HepG2 (cell line): Measurements from ENCODE around the gene TFPI. TPM values are rescaled to one million over a fixed set of nuclear protein-coding genes. Genes with fewer than 3 reads are reported as not detected.

Experiments used
- CBX5 ChIP-seq: sonication (generic); formaldehyde crosslinking; IDR thresholded peaks from 2 replicates; pipeline ENCODE4 v1.4.0; 2020; ENCODE audit warnings: missing genetic modification reagents, borderline replicate concordance
- GABPA ChIP-seq, 2 experiments: IDR thresholded peaks; 2 replicates each; pipeline ENCODE4 v1.6.1; 2011 to 2016; ENCODE audit warnings: low read depth in 2 of 2, low read length in 1 of 2, missing biosample characterization in 1 of 2, missing genetic modification characterization in 1 of 2
- MIER3 ChIP-seq: IDR thresholded peaks from 2 replicates; pipeline ENCODE4 v1.6.1; 2016; ENCODE audit warnings: missing compliant biosample characterization, borderline replicate concordance
- MXI1 ChIP-seq: IDR thresholded peaks from 3 replicates; pipeline ENCODE4 v1.6.1; 2012; ENCODE audit warnings: low read depth, low read length, inconsistent platforms, borderline replicate concordance
- SP4 ChIP-seq: sonication (generic); formaldehyde crosslinking; IDR thresholded peaks from 2 replicates; pipeline ENCODE4 v1.8.1; 2023; ENCODE audit warnings: mild to moderate bottlenecking, missing genetic modification reagents
- TAF1 ChIP-seq: sonication (generic); formaldehyde crosslinking; IDR thresholded peaks from 2 replicates; pipeline ENCODE4 v1.4.0; 2020; ENCODE audit warnings: missing genetic modification reagents
- TARDBP ChIP-seq: sonication (generic); formaldehyde crosslinking; IDR thresholded peaks from 2 replicates; pipeline ENCODE4 v1.8.0; 2022; ENCODE audit warnings: mild to moderate bottlenecking, missing genetic modification reagents
- TBX3 ChIP-seq: fragments of 450-650 bp; IDR thresholded peaks from 2 replicates; pipeline ENCODE4 v1.6.1; 2017; ENCODE audit warnings: antibody characterized with exemption, mild to moderate bottlenecking, inconsistent platforms, borderline replicate concordance
- THAP9 ChIP-seq: sonication (generic); formaldehyde crosslinking; IDR thresholded peaks from 2 replicates; pipeline ENCODE4; 2020; ENCODE audit warnings: missing genetic modification reagents, mild to moderate bottlenecking, borderline replicate concordance
- ZBTB42 ChIP-seq: sonication (generic); formaldehyde crosslinking; IDR thresholded peaks from 2 replicates; pipeline ENCODE4 v1.5.0; 2020; ENCODE audit warnings: mild to moderate bottlenecking, missing genetic modification reagents
- ZFAT ChIP-seq: sonication (generic); formaldehyde crosslinking; conservative IDR thresholded peaks from 2 replicates; pipeline ENCODE4 v1.8.1; 2023; ENCODE audit warnings: missing genetic modification reagents, inconsistent platforms
- ZNF331 ChIP-seq: sonication (generic); formaldehyde crosslinking; IDR thresholded peaks from 2 replicates; pipeline ENCODE4 v1.4.0; 2020; ENCODE audit warnings: missing genetic modification reagents
- ZNF354B ChIP-seq: sonication (generic); formaldehyde crosslinking; IDR thresholded peaks from 2 replicates; pipeline ENCODE4 v1.8.0; 2022; ENCODE audit warnings: mild to moderate bottlenecking, missing genetic modification reagents
- ZNF782 ChIP-seq: sonication (generic); formaldehyde crosslinking; IDR thresholded peaks from 2 replicates; pipeline ENCODE4 v1.4.0; 2020; ENCODE audit warnings: missing genetic modification reagents, mild to moderate bottlenecking, borderline replicate concordance
- ZNF816 ChIP-seq: sonication (generic); formaldehyde crosslinking; IDR thresholded peaks from 2 replicates; pipeline ENCODE4 v1.8.0; 2022; ENCODE audit warnings: missing genetic modification reagents, mild to moderate bottlenecking, borderline replicate concordance
- polyA plus RNA-seq, 8 experiments: library from polyadenylated mRNA; depleted of rRNA in 3 of 8; stranded (reverse) in 7 of 8; unstranded in 1 of 8; fragments of >200 nt; fragmentation: Illumina TruSeq in 4 of 8; extraction: Trizol in 4 of 8; gene quantifications; 2 replicates each; pipeline versions ENCODE4 v1.2.1 to v1.2.3, GENCODE V29; 2011 to 2016; ENCODE audit warnings: low read depth in 4 of 8, missing spikeins in 1 of 8, mixed read lengths in 1 of 8; ENCODE audit not compliant: insufficient read depth in 1 of 8
- total RNA-seq, 5 experiments: library from RNA; depleted of rRNA; stranded (reverse); fragments of >200 nt; fragmentation: Illumina TruSeq; extraction: Trizol; gene quantifications; 2 replicates each; pipeline ENCODE4 v1.2.3, GENCODE V29; 2016; ENCODE audit warnings: low read depth in 1 of 5
- TF ChIP-seq, protein P1 (sequence below): sonication (generic); formaldehyde crosslinking; IDR thresholded peaks from 2 replicates; pipeline ENCODE4 v1.4.0; 2020; ENCODE audit warnings: missing genetic modification reagents, borderline replicate concordance
- TF ChIP-seq, protein P2 (sequence below): sonication (generic); formaldehyde crosslinking; IDR thresholded peaks from 2 replicates; pipeline ENCODE4 v1.9.0; 2021; ENCODE audit warnings: missing genetic modification reagents, borderline replicate concordance
- TF ChIP-seq, protein P3 (sequence below): sonication (generic); formaldehyde crosslinking; IDR thresholded peaks from 2 replicates; pipeline ENCODE4 v1.9.0; 2022; ENCODE audit warnings: low read depth, missing genetic modification reagents

Gene TFPI
- total and polyA plus RNA-seq, 2 of the 13 experiments (the other 11 are each of a cell fraction or from before 2014, with no cell fraction given) = 301 to 436 TPM

DNA sequence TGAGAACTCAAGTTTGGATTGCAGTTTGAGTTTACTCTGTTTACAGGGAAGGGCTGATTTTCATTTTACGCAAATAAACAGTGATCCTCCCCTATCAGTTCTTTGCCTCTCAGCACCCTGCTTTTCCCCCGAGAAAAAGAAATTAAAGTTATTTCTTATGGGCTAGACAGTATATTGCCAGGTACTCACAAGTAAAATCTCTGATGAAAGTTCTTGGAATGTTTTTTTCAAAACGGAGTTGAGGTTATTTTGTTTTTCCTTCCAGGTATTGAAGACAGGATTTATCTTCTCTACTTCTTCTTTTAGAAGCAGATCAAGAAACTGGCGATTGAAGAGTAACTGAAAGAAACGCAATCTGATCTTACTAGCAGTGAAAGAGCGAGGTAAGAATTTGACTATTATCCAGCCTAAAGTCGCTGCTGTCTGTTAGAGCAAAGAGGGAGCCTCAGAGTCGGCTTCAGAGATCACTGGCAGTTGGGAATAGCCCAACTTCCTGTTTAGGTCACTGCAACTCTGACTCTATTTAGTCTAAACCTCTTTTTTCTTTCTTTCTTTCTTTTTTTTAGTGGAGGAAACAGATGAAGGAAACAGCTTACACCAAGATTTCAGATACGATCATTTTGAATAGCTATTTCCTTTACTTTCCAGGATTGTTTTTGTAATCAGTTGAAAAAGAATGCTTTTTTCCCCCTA is at the start of gene TFPI (continued):
- TF ChIP-seq, protein P1, sequence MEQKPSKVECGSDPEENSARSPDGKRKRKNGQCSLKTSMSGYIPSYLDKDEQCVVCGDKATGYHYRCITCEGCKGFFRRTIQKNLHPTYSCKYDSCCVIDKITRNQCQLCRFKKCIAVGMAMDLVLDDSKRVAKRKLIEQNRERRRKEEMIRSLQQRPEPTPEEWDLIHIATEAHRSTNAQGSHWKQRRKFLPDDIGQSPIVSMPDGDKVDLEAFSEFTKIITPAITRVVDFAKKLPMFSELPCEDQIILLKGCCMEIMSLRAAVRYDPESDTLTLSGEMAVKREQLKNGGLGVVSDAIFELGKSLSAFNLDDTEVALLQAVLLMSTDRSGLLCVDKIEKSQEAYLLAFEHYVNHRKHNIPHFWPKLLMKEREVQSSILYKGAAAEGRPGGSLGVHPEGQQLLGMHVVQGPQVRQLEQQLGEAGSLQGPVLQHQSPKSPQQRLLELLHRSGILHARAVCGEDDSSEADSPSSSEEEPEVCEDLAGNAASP = peak; percentile 11; the same call in 1 of the 2 replicates
- TF ChIP-seq THAP9 (CRISPR knock-in tag) (no peak), ZNF816 (CRISPR knock-in tag) (0 out of 2 replicates have a peak, but pooled peaks have one; percentile 26), ZNF354B (CRISPR knock-in tag) (no peak), SP4 (CRISPR knock-in tag) (no peak), MIER3 (CRISPR knock-in tag) (no peak), TAF1 (CRISPR knock-in tag) (peak; percentile 62; the same call in 1 of the 2 replicates), ZNF782 (no peak), ZNF331 (0 out of 2 replicates have a peak, but pooled peaks have one; percentile 12), TARDBP (CRISPR knock-in tag) (0 out of 2 replicates have a peak, but pooled peaks have one; percentile 37), ZBTB42 (CRISPR knock-in tag) (no peak), ZFAT (CRISPR knock-in tag) (no peak), TBX3 (no peak), GABPA (IDR thresholded peaks at IDR 0.05; ENCODE audit: low read depth, low read length) (no peak), GABPA (CRISPR knock-in tag; IDR thresholded peaks at IDR 0.05; ENCODE audit: low read depth) (peak; percentile 46; the same call in 1 of the 2 replicates), MXI1 (no peak), CBX5 (CRISPR knock-in tag) (no peak)
- TF ChIP-seq, protein P2, sequence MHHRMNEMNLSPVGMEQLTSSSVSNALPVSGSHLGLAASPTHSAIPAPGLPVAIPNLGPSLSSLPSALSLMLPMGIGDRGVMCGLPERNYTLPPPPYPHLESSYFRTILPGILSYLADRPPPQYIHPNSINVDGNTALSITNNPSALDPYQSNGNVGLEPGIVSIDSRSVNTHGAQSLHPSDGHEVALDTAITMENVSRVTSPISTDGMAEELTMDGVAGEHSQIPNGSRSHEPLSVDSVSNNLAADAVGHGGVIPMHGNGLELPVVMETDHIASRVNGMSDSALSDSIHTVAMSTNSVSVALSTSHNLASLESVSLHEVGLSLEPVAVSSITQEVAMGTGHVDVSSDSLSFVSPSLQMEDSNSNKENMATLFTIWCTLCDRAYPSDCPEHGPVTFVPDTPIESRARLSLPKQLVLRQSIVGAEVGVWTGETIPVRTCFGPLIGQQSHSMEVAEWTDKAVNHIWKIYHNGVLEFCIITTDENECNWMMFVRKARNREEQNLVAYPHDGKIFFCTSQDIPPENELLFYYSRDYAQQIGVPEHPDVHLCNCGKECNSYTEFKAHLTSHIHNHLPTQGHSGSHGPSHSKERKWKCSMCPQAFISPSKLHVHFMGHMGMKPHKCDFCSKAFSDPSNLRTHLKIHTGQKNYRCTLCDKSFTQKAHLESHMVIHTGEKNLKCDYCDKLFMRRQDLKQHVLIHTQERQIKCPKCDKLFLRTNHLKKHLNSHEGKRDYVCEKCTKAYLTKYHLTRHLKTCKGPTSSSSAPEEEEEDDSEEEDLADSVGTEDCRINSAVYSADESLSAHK (CRISPR knock-in tag) = no peak
- TF ChIP-seq, protein P3, sequence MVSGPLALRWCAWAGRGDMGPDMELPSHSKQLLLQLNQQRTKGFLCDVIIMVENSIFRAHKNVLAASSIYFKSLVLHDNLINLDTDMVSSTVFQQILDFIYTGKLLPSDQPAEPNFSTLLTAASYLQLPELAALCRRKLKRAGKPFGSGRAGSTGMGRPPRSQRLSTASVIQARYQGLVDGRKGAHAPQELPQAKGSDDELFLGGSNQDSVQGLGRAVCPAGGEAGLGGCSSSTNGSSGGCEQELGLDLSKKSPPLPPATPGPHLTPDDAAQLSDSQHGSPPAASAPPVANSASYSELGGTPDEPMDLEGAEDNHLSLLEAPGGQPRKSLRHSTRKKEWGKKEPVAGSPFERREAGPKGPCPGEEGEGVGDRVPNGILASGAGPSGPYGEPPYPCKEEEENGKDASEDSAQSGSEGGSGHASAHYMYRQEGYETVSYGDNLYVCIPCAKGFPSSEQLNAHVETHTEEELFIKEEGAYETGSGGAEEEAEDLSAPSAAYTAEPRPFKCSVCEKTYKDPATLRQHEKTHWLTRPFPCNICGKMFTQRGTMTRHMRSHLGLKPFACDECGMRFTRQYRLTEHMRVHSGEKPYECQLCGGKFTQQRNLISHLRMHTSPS (CRISPR knock-in tag) = no peak
